OCI-LY7 (cell line): ENCODE results near the gene ACACA. TPM values are rescaled to one million over a fixed set of nuclear protein-coding genes. Genes with fewer than 3 reads are reported as not detected.
A peak's percentile ranks its signal among the peaks of the same experiment; 100 is the strongest.

Source experiments
- BruUV-seq: library from RNA; stranded (reverse); fragments of 400-500 nt; replicated peaks from 2 replicates; lab custom pipeline; 2021; lab: Mats Ljungman, UMichigan
- CTCF ChIA-PET: fragments of 300-600 bp; sonication (Branson Sonifier 250); formaldehyde crosslinking; loops from one replicate; lab custom pipeline; 2022; ENCODE audit warnings: antibody characterized with exemption; ENCODE audit not compliant: unreplicated experiment; lab: Charles Lee
- POLR2A ChIA-PET: fragments of 300-600 bp; sonication (Branson Sonifier 250); formaldehyde crosslinking; loops from one replicate; lab custom pipeline; 2022; ENCODE audit warnings: antibody characterized with exemption; lab: Charles Lee
- DNase-seq: peaks from one replicate; pipeline ENCODE4 v3.0.0-alpha.2; 2015; ENCODE audit warnings: low spot score
- H2AFZ ChIP-seq: fragments of 200-600 bp; sonication (generic), shearing (Covaris generic); 2 replicates; pipeline ENCODE4 v1.6.1; 2014; ENCODE audit warnings: mild to moderate bottlenecking, antibody characterized with exemption, low read length, moderate library complexity
- H3K27ac ChIP-seq: fragments of 200-600 bp; sonication (generic); 2 replicates; pipeline ENCODE4 v1.5.1; 2014; ENCODE audit warnings: mixed run types, low read depth, mild to moderate bottlenecking, moderate library complexity, low read length, inconsistent platforms; ENCODE audit not compliant: poor library complexity, severe bottlenecking
- H3K36me3 ChIP-seq: fragments of 200-600 bp; sonication (generic); 2 replicates; pipeline ENCODE4 v1.6.1; 2014; ENCODE audit warnings: mild to moderate bottlenecking, antibody characterized with exemption, low read length, moderate library complexity, mixed read lengths; ENCODE audit not compliant: insufficient read depth
- H3K4me1 ChIP-seq: fragments of 200-600 bp; sonication (generic); 2 replicates; pipeline ENCODE4 v1.5.1; 2014; ENCODE audit warnings: mild to moderate bottlenecking, low read length; ENCODE audit not compliant: insufficient read depth, poor library complexity, severe bottlenecking
- H3K4me2 ChIP-seq: fragments of 200-600 bp; sonication (generic); 2 replicates; pipeline ENCODE4 v1.6.1; 2014; ENCODE audit warnings: mild to moderate bottlenecking, low read length
- H3K4me3 ChIP-seq: fragments of 200-600 bp; sonication (generic); 2 replicates; pipeline ENCODE4 v1.5.1; 2014; ENCODE audit warnings: mild to moderate bottlenecking, low read depth, low read length; ENCODE audit not compliant: poor library complexity, severe bottlenecking
- H3K79me2 ChIP-seq: fragments of 200-600 bp; sonication (generic); 2 replicates; pipeline ENCODE4 v1.6.1; 2016; ENCODE audit warnings: low read depth, mild to moderate bottlenecking, low read length, moderate library complexity, mixed read lengths; ENCODE audit not compliant: insufficient read depth
- H3K9me2 ChIP-seq: fragments of 200-600 bp; sonication (generic); 2 replicates; pipeline ENCODE4 v1.6.1; 2016; ENCODE audit warnings: mild to moderate bottlenecking, low read length, mixed read lengths; ENCODE audit not compliant: insufficient read depth
- H3K9me3 ChIP-seq: fragments of 200-600 bp; sonication (generic); 2 replicates; pipeline ENCODE4 v1.6.1; 2014; ENCODE audit warnings: mild to moderate bottlenecking, mixed run types, low read length, mixed read lengths
- H4K20me1 ChIP-seq: fragments of 200-600 bp; sonication (generic); 2 replicates; pipeline ENCODE4 v1.6.1; 2014; ENCODE audit warnings: mild to moderate bottlenecking, antibody characterized with exemption, low read length, moderate library complexity, mixed read lengths; ENCODE audit not compliant: insufficient read depth
- EZH2phosphoT487 ChIP-seq: fragments of 200-600 bp; sonication (generic); IDR thresholded peaks from 2 replicates; pipeline ENCODE4 v1.6.1; 2018; ENCODE audit warnings: low read depth, borderline replicate concordance, mild to moderate bottlenecking, mixed run types, antibody characterized with exemption, low read length, moderate library complexity, mixed read lengths
- intact Hi-C: fragments of 100-400 bp; cut with micrococcal nuclease; formaldehyde crosslinking; loops from one replicate; pipeline ENCODE4 v1.10.0; 2022; ENCODE audit not compliant: unreplicated experiment
- total RNA-seq, 2 experiments: library from RNA; depleted of rRNA in 1 of 2; stranded (reverse); fragments of >200 nt in 1 of 2; shearing (Covaris generic) in 1 of 2; gene quantifications; 2 replicates each; pipeline ENCODE4 v1.2.3, GENCODE V29; 2014 to 2022
- TF ChIP-seq, protein P1 (sequence below): fragments of 200-600 bp; sonication (generic); conservative IDR thresholded peaks from 2 replicates; pipeline ENCODE4 v1.5.1; 2014; ENCODE audit warnings: mild to moderate bottlenecking, antibody characterized with exemption, low read length, moderate library complexity, mixed read lengths

ACACA gene
- total RNA-seq, 2 experiments from 2014 or later = 32.1 to 98.3 TPM

DNA sequence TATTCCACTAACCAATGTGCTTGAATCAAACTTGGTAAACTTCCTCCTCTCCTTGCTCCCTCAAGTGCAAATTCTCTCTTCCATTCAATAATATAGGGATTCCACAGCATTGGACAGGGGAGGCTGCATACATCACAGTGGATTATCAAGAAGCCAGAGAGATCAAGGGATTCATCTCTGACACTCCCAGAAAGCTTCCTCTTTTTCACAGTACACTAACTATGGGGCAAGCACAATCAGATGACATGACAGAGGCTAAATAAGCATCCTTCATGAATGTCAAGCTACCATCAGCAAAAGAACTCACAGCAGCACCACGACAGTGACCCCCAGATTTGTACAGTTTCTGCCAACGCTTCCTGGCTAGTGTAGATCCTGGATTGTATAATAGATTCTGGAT lies 209.3 kb downstream of the ACACA start:
- TF ChIP-seq, protein P1, sequence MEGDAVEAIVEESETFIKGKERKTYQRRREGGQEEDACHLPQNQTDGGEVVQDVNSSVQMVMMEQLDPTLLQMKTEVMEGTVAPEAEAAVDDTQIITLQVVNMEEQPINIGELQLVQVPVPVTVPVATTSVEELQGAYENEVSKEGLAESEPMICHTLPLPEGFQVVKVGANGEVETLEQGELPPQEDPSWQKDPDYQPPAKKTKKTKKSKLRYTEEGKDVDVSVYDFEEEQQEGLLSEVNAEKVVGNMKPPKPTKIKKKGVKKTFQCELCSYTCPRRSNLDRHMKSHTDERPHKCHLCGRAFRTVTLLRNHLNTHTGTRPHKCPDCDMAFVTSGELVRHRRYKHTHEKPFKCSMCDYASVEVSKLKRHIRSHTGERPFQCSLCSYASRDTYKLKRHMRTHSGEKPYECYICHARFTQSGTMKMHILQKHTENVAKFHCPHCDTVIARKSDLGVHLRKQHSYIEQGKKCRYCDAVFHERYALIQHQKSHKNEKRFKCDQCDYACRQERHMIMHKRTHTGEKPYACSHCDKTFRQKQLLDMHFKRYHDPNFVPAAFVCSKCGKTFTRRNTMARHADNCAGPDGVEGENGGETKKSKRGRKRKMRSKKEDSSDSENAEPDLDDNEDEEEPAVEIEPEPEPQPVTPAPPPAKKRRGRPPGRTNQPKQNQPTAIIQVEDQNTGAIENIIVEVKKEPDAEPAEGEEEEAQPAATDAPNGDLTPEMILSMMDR = no peak
- no peak for TF ChIP-seq EZH2phosphoT487
- no peaks in the 10 kb centered on the region for H3K79me2 ChIP-seq
- H3K4me1 ChIP-seq = no peaks in the 10 kb centered on the region
- BruUV-seq = no TSS peak
- H3K9me2 ChIP-seq = no peaks in the 10 kb centered on the region
- H3K9me3 ChIP-seq = no peaks in the 10 kb centered on the region
- intact Hi-C loops = no loop called here
- ChIA-PET POLR2A (no interaction called here), CTCF (no interaction called here)
- no peaks in the 10 kb centered on the region for H4K20me1 ChIP-seq
- H3K4me3 ChIP-seq = no peak overlapping the region
- no peak overlapping the region for H3K4me2 ChIP-seq
- no peak overlapping the region for H3K27ac ChIP-seq
- no peak overlapping the region for H2AFZ ChIP-seq
- DNase-seq = peak; percentile 8
- peaks cover 60% of the 10 kb centered on the region for H3K36me3 ChIP-seq

DNA sequence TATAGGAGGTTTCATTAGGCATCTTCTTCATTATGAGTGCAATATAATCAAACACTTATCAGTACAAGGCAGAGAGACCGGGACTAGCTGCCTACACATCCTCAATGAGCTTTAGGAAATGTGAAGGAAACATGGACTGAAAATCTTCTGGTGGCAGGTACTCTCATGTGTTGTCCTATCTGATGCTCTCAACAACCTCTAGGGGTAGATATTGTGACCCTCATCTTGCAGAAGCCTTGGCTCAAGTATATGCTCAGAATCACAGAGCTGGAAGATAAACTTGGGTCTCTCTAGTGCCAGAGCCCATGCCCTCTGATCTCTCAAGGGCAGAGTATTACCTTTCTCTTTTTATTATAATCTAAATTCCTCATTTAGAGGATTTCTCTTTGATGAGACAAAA lies 212.4 kb downstream of the ACACA start:
- Histone ChIP-seq H3K4me3 (no peak overlapping the region), H2AFZ (no peak overlapping the region), H4K20me1 (no peaks in the 10 kb centered on the region), H3K4me1 (no peaks in the 10 kb centered on the region), H3K9me3 (no peaks in the 10 kb centered on the region), H3K9me2 (no peaks in the 10 kb centered on the region), H3K36me3 (peaks cover 65% of the 10 kb centered on the region), H3K79me2 (no peaks in the 10 kb centered on the region), H3K4me2 (no peak overlapping the region), H3K27ac (no peak overlapping the region)
- TF ChIP-seq, protein P1 = peak; percentile 42
- no peak for TF ChIP-seq EZH2phosphoT487
- peak; percentile 4 for DNase-seq
- BruUV-seq = no TSS peak
- intact Hi-C loops = no loop called here
- POLR2A ChIA-PET = interaction anchor here (1.3 kb wide), 1 partner anchor 16 kb away, joined by 5 read pairs; no protein-coding TSS in a partner anchor
- CTCF ChIA-PET = no interaction called here

DNA sequence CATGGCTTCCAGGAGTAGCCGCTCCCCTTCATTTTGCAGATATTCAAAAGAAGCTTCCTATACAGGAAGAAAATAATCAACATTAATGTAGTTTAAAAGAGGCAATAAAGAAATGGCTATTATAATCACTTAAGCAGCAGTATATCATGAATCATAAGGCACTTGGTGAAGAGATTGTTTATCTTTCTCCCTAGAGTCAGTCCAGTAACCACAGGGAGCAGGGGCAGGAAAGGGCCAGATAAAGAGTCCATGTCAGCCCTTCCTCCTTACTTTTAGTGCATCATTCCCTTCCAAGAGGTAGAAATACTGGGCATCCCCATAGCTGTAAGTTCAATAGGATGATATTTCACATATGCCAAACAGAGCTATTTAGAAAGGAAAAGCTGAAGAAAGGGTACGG lies 215.4 kb downstream of the ACACA start:
- no TSS peak for BruUV-seq
- H3K79me2 ChIP-seq = no peaks in the 10 kb centered on the region
- no peaks in the 10 kb centered on the region for H3K9me2 ChIP-seq
- no peak overlapping the region for H3K4me3 ChIP-seq
- no peak overlapping the region for H2AFZ ChIP-seq
- no peak for TF ChIP-seq EZH2phosphoT487
- TF ChIP-seq, protein P1 = no peak
- no peaks in the 10 kb centered on the region for H3K9me3 ChIP-seq
- intact Hi-C loops = no loop called here
- peaks cover 75% of the 10 kb centered on the region for H3K36me3 ChIP-seq
- H3K27ac ChIP-seq = no peak overlapping the region
- ChIA-PET POLR2A (no interaction called here), CTCF (no interaction called here)
- H3K4me1 ChIP-seq = no peaks in the 10 kb centered on the region
- no peak overlapping the region for H3K4me2 ChIP-seq
- no peak for DNase-seq
- H4K20me1 ChIP-seq = no peaks in the 10 kb centered on the region
